Measurements from ENCODE around the gene SELENOH.

Gene SELENOH

DNA sequence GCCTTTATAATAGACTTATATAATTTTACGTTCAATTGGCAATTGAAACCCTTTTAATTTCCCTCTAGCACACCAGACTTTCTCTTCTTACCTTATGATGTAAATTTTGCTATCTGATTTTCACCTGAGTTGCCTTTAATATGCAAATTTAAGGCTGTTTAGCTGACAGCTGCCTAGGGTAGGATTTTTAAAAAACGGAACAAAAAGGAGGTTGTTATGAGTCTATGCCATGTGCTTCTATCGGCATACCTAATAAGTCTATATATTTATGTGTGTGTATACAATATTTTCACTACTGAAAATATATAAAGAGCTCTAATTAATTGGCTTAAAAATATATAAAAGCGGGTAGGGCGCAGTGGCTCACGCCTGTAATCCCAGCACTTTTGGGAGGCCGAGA, 11.8 kb upstream of the SELENOH start:
- Histone ChIP-seq H3K79me2 (ENCODE audit: low read length) (peaks cover 89% of the 10 kb centered on the region), H3F3A (ENCODE audit: insufficient read depth, low read length) (no peaks in the 10 kb centered on the region), H3K4me3 (ENCODE audit: low read length) (no peak overlapping the region), H3K4me1 (ENCODE audit: low read length) (no peaks in the 10 kb centered on the region), H4K20me1 (ENCODE audit: insufficient read depth, low read length) (no peaks in the 10 kb centered on the region), H3K9me3 (replicated peaks; ENCODE audit: insufficient read depth, low read length) (no peaks in the 10 kb centered on the region), H3K4me2 (ENCODE audit: low read depth, low read length) (no peak overlapping the region), H3K9ac (ENCODE audit: low read length) (no peak overlapping the region), H3K36me3 (replicated peaks; ENCODE audit: insufficient read depth, low read length) (no peaks in the 10 kb centered on the region), H3K27ac (ENCODE audit: low read length) (no peak overlapping the region), H3K27me3 (replicated peaks; ENCODE audit: insufficient read depth, low read length) (no peaks in the 10 kb centered on the region), H3K9me2 (replicated peaks; ENCODE audit: insufficient read depth, low read length) (no peaks in the 10 kb centered on the region), H2AFZ (ENCODE audit: low read length) (no peak overlapping the region)
- no peak for DNase-seq
- TF ChIP-seq, protein P1, sequence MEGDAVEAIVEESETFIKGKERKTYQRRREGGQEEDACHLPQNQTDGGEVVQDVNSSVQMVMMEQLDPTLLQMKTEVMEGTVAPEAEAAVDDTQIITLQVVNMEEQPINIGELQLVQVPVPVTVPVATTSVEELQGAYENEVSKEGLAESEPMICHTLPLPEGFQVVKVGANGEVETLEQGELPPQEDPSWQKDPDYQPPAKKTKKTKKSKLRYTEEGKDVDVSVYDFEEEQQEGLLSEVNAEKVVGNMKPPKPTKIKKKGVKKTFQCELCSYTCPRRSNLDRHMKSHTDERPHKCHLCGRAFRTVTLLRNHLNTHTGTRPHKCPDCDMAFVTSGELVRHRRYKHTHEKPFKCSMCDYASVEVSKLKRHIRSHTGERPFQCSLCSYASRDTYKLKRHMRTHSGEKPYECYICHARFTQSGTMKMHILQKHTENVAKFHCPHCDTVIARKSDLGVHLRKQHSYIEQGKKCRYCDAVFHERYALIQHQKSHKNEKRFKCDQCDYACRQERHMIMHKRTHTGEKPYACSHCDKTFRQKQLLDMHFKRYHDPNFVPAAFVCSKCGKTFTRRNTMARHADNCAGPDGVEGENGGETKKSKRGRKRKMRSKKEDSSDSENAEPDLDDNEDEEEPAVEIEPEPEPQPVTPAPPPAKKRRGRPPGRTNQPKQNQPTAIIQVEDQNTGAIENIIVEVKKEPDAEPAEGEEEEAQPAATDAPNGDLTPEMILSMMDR (IDR thresholded peaks at IDR 0.05; ENCODE audit: low read length) = no peak
- TF ChIP-seq EZH2phosphoT487 (IDR thresholded peaks at IDR 0.05; ENCODE audit: low read length) = no peak

- no peak for TF ChIP-seq EZH2 (optimal IDR thresholded peaks at IDR 0.05; ENCODE audit: low read depth, low read length)
- no peaks in the 10 kb centered on the region for H3K36me3 ChIP-seq (replicated peaks; ENCODE audit: insufficient read depth, low read length)
- no peaks in the 10 kb centered on the region for H3K27me3 ChIP-seq (replicated peaks; ENCODE audit: insufficient read depth, low read length)
- no peak overlapping the region for H3K4me2 ChIP-seq (ENCODE audit: low read depth, low read length)
- H3K9me2 ChIP-seq (replicated peaks; ENCODE audit: insufficient read depth, low read length) = no peaks in the 10 kb centered on the region
- H3K4me3 ChIP-seq (ENCODE audit: low read length) = no peak overlapping the region
- peaks cover 12% of the 10 kb centered on the region for H3K4me1 ChIP-seq (ENCODE audit: low read length)
- H3K27ac ChIP-seq (ENCODE audit: low read length) = no peak overlapping the region
- no peaks in the 10 kb centered on the region for H4K20me1 ChIP-seq (ENCODE audit: insufficient read depth, low read length)
- no peak for DNase-seq
- no peaks in the 10 kb centered on the region for H3K9me3 ChIP-seq (replicated peaks; ENCODE audit: insufficient read depth, low read length)
- no peak overlapping the region for H2AFZ ChIP-seq (ENCODE audit: low read length)
- no peak overlapping the region for H3K9ac ChIP-seq (ENCODE audit: low read length)
- 0 out of 2 replicates have a peak, but pooled peaks cover 5% of the 10 kb centered on the region for H3F3A ChIP-seq (ENCODE audit: insufficient read depth, low read length)
- peaks cover 88% of the 10 kb centered on the region for H3K79me2 ChIP-seq (ENCODE audit: low read length)
Observed at GRCh38 chr11:57732661-57733060, 8.6 kb upstream of the SELENOH start.

DNA sequence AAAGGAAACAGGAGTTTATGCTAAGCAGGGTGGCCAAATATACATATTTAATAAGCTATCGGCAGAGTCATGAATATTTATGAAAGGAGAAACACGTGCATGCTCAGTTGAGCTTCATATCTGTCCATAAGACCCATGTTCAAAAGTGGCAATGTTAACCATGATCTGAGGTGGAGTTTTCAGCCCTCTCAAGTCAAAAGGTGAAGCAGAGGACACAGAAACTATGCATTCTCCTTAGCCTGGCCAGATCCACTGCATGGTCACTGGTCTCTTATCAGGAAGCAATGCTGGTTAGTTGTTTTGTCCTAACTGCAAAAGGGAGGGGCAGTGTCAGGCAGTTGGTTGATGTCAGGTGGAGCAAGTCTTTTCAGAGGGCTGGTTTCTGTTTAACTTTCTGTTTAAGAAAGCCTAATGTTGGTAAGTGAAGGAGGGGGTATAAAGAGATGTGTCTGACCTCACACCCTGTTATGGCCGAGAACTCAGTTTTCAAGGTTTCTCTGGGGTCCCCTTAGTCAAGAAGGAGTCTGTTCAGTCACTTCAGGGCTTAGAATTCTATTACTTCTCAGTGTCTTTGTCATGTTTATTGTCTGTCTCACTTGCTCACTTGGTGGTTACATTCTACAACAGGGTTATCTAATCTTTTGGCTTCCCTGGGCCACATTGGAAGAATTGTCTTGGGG, 5.5 kb upstream of the SELENOH start:
- no peaks in the 10 kb centered on the region; the same call in 1 of the 2 replicates for H3K36me3 ChIP-seq (replicated peaks; ENCODE audit: insufficient read depth, low read length)

More for the DNA sequence above, 5.5 kb upstream of the SELENOH start:
- Histone ChIP-seq H3K9ac (ENCODE audit: low read length) (peak overlapping the region; percentile 26; the same call in 1 of the 2 replicates), H3F3A (ENCODE audit: insufficient read depth, low read length) (peaks cover 8% of the 10 kb centered on the region), H3K27ac (ENCODE audit: low read length) (peak overlapping the region; percentile 70; the same call in 1 of the 2 replicates), H3K9me3 (replicated peaks; ENCODE audit: insufficient read depth, low read length) (no peaks in the 10 kb centered on the region), H3K4me3 (ENCODE audit: low read length) (peak overlapping the region; percentile 15; the same call in 1 of the 2 replicates), H3K4me2 (ENCODE audit: low read depth, low read length) (peak overlapping the region; percentile 61), H4K20me1 (ENCODE audit: insufficient read depth, low read length) (no peaks in the 10 kb centered on the region), H3K79me2 (ENCODE audit: low read length) (peaks cover 71% of the 10 kb centered on the region), H3K9me2 (replicated peaks; ENCODE audit: insufficient read depth, low read length) (no peaks in the 10 kb centered on the region), H3K27me3 (replicated peaks; ENCODE audit: insufficient read depth, low read length) (no peaks in the 10 kb centered on the region), H2AFZ (ENCODE audit: low read length) (0 out of 2 replicates have a peak overlapping the region, but pooled peaks have one; percentile 16), H3K4me1 (ENCODE audit: low read length) (peaks cover 12% of the 10 kb centered on the region)
- TF ChIP-seq EZH2 (optimal IDR thresholded peaks at IDR 0.05; ENCODE audit: low read depth, low read length) (no peak), EZH2phosphoT487 (IDR thresholded peaks at IDR 0.05; ENCODE audit: low read length) (no peak)
- TF ChIP-seq, protein P1 (IDR thresholded peaks at IDR 0.05; ENCODE audit: low read length) = no peak
- DNase-seq = peak; percentile 64
